SW 1271 (cell line): ENCODE results near the gene ATP1B4.
A peak's percentile ranks its signal among the peaks of the same experiment; 100 is the strongest.
"Not testable (repeated sequence)": the region's sequence is repeated elsewhere in the genome, so short reads cannot be mapped to it uniquely, and the experiment has no call there.

ENCODE experiments used
- DNase-seq, 2 experiments: peaks; one replicate each; lab custom pipeline; 2025; lab: John Stamatoyannopoulos, UW

The ATP1B4 gene

GRCh38 chrX:120361764-120362305 is at the start of gene ATP1B4:
Gene ATP1B4 (plus strand): TSS chrX:120362089. CDS start chrX:120362169, 80 bp downstream.
- no peak for DNase-seq

- DNase-seq = no peak
Observed at GRCh38 chrX:120315776-120316175, 46.1 kb upstream of the ATP1B4 start.

- DNase-seq = peak in 1 of 2 experiments; percentile 1
Observed at GRCh38 chrX:120316587-120317283, 45.2 kb upstream of the ATP1B4 start.

- DNase-seq = no peak
Observed at GRCh38 chrX:120318411-120318810, 43.5 kb upstream of the ATP1B4 start.

GRCh38 chrX:120321520-120322281 is 40.2 kb upstream of the ATP1B4 start:
- no peak for DNase-seq

- no peak for DNase-seq
Observed at GRCh38 chrX:120331116-120331515, 30.8 kb upstream of the ATP1B4 start.

GRCh38 chrX:120332394-120332793 is 29.5 kb upstream of the ATP1B4 start:
- DNase-seq = no peak

GRCh38 chrX:120334151-120334550 is 27.7 kb upstream of the ATP1B4 start:
- no peak for DNase-seq

- no peak for DNase-seq
Observed at GRCh38 chrX:120334603-120335002, 27.3 kb upstream of the ATP1B4 start.

GRCh38 chrX:120335289-120335688 is 26.6 kb upstream of the ATP1B4 start:
- DNase-seq = no peak

GRCh38 chrX:120336899-120337298 is 25.0 kb upstream of the ATP1B4 start:
- DNase-seq = no peak

- not testable (repeated sequence) for DNase-seq
Observed at GRCh38 chrX:120344566-120344965, 17.3 kb upstream of the ATP1B4 start.

- no peak for DNase-seq
Observed at GRCh38 chrX:120350450-120351138, 11.3 kb upstream of the ATP1B4 start.

- DNase-seq = no peak
Observed at GRCh38 chrX:120356084-120356483, 5.8 kb upstream of the ATP1B4 start.

GRCh38 chrX:120357186-120357585 is 4.7 kb upstream of the ATP1B4 start:
- no peak for DNase-seq

- no peak for DNase-seq
Observed at GRCh38 chrX:120358737-120359456, 3.0 kb upstream of the ATP1B4 start.

GRCh38 chrX:120365320-120365719 is 3.4 kb downstream of the ATP1B4 start:
- no peak for DNase-seq

GRCh38 chrX:120365968-120366367 is 4.1 kb downstream of the ATP1B4 start:
- DNase-seq = no peak

GRCh38 chrX:120366794-120367193 is 4.9 kb downstream of the ATP1B4 start:
- DNase-seq = no peak

GRCh38 chrX:120367402-120368109 is 5.7 kb downstream of the ATP1B4 start:
- DNase-seq = no peak

- no peak for DNase-seq
Observed at GRCh38 chrX:120372667-120373370, 10.9 kb downstream of the ATP1B4 start.
